GM18520 (cell line): Measurements from ENCODE around the gene NIPAL3.
"Not testable (repeated sequence)": the region's sequence is repeated elsewhere in the genome, so short reads cannot be mapped to it uniquely, and the experiment has no call there.

Experiments used
- ATAC-seq: cut with Tn5 transposase; IDR thresholded peaks from one replicate; pipeline ENCODE4 v1.9.1; 2021; ENCODE audit not compliant: unreplicated experiment

Gene NIPAL3

GRCh38 chr1:24513706-24514105 is 98.1 kb downstream of the NIPAL3 start:
- no peak for ATAC-seq

DNA sequence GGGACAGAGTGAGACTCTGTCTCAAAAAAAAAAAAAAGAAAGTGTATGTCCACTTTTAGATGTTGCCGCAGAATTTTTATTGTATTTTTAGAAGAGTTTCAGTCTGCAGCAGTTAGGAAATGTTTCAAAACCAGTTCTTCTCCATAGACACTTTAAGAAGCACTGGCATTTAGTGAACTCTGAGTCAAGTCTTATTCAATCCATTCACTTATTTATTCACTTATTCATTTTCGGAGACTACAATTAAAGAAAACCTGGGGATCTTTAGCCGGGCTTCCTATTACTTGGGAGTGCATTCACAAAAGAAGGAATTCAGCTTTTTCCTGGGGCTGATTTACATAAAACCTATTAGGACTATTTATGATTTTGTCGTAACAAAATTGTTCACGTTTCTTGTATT is 99.3 kb downstream of the NIPAL3 start:
- ATAC-seq: no peak

DNA sequence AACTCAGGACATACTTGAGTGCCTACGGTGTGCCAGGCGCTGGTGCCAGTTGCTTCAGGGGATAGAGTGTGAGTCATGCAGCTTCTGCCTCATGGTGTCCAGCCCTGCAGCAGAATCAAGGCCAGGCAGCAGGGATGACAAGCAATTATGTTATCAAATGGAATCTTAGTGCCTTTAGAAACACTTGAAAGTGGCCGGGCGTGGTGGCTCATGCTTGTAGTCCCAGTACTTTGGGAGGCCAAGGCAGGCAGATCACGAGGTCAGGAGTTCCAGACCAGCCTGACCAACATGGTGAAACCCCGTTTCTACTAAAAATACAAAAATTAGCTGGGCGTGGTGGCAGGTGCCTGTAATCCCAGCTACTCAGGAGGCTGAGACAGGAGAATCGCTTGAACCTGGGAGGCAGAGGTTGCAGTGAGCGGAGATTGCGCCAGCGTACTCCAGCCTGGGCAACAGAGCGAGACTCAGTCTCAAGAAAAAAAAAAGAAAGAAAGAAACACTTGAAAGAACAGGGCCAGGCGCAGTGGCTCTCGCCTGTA is 100.1 kb downstream of the NIPAL3 start:
- ATAC-seq: not testable (repeated sequence)

GRCh38 chr1:24516506-24516905 is 100.9 kb downstream of the NIPAL3 start:
- ATAC-seq: no peak

- no peak for ATAC-seq
These were observed 102.3 kb downstream of the NIPAL3 start for GRCh38 chr1:24517898-24518297.

GRCh38 chr1:24520282-24520681 is 104.7 kb downstream of the NIPAL3 start:
- ATAC-seq: not testable (repeated sequence)
